SK-N-MC (cell line): ENCODE data around the gene CACNA1C.

Experiments used
- EZH2 ChIP-seq: fragments of 200-600 bp; sonication (generic); IDR thresholded peaks from one replicate; pipeline ENCODE4 v1.6.1; 2017; ENCODE audit warnings: antibody characterized with exemption
- FOXP2 ChIP-seq: optimal IDR thresholded peaks from 2 replicates; pipeline ENCODE3; 2011; ENCODE audit warnings: mild to moderate bottlenecking, moderate library complexity; ENCODE audit not compliant: insufficient read depth; ENCODE audit errors: extremely low read length, control extremely low read depth
- POLR2AphosphoS5 ChIP-seq: IDR thresholded peaks from 2 replicates; pipeline ENCODE4 v1.6.1; 2012; ENCODE audit warnings: mild to moderate bottlenecking, low read depth, low read length, borderline replicate concordance

- no peak for TF ChIP-seq POLR2AphosphoS5
- TF ChIP-seq EZH2: no peak
- no peak for TF ChIP-seq FOXP2
These were observed 679.5 kb downstream of the CACNA1C start for GRCh38 chr12:2732290-2732689.
